GM12878 (cell line): ENCODE results near the gene MEN1. TPM values are rescaled to one million over a fixed set of nuclear protein-coding genes. Genes with fewer than 3 reads are reported as not detected.
A peak's percentile ranks its signal among the peaks of the same experiment; 100 is the strongest.

Experiments
- CEBPB ChIP-seq, 2 experiments: fragments of 150-350 bp in 1 of 2; IDR thresholded peaks; 2 replicates each; pipeline ENCODE4 v1.6.1; 2012 to 2014; ENCODE audit warnings: low read depth in 2 of 2, low read length in 2 of 2, borderline replicate concordance in 1 of 2, inconsistent platforms in 1 of 2
- ESRRA ChIP-seq: IDR thresholded peaks from 2 replicates; pipeline ENCODE4 v1.6.1; 2012; ENCODE audit warnings: mild to moderate bottlenecking, low read length, improper control_type of control experiment
- POLR2A ChIP-seq: IDR thresholded peaks from 2 replicates; pipeline ENCODE4 v1.6.1; 2011; ENCODE audit warnings: low read depth, mild to moderate bottlenecking, low read length
- POLR2AphosphoS2 ChIP-seq: IDR thresholded peaks from 2 replicates; pipeline ENCODE4 v1.6.1; 2011; ENCODE audit warnings: low read depth, mild to moderate bottlenecking, low read length, improper control_type of control experiment, moderate library complexity
- POLR2AphosphoS5 ChIP-seq: IDR thresholded peaks from 2 replicates; pipeline ENCODE4 v1.6.1; 2011; ENCODE audit warnings: mild to moderate bottlenecking, low read length, inconsistent platforms
- RBBP5 ChIP-seq: fragments of 200-600 bp; sonication (generic); conservative IDR thresholded peaks from 2 replicates; pipeline ENCODE4 v1.6.1; 2016
- YY1 ChIP-seq: IDR thresholded peaks from 2 replicates; pipeline ENCODE4 v1.6.1; 2011; ENCODE audit warnings: low read depth, mild to moderate bottlenecking, low read length
- polyA plus RNA-seq, 11 experiments: library from polyadenylated mRNA; depleted of rRNA in 4 of 11; unstranded in 6 of 11; stranded (reverse) in 5 of 11; fragments of >200 nt; fragmentation: Nextera tagmentation in 4 of 11; fragmentation: Illumina TruSeq in 1 of 11; extraction: Ambion mirVana in 4 of 11; extraction: Trizol in 1 of 11; gene quantifications; 1 replicate in 1 of 11; 2 replicates in 10 of 11; pipeline versions ENCODE4 v1.2.1 to v1.2.3, GENCODE V29; 2011 to 2016; ENCODE audit warnings: inconsistent platforms in 2 of 11, missing spikeins in 2 of 11, low read depth in 1 of 11
- total RNA-seq, 4 experiments: library from RNA; depleted of rRNA in 3 of 4; stranded (reverse); fragments of >200 nt in 3 of 4; fragmentation: Illumina TruSeq in 1 of 4; extraction: Trizol in 1 of 4; gene quantifications; 2 replicates each; pipeline versions ENCODE4 v1.2.1 to v1.2.3, GENCODE V29; 2013 to 2021
- TF ChIP-seq, protein P1 (sequence below): IDR thresholded peaks from 2 replicates; pipeline ENCODE4 v1.6.1; 2012; ENCODE audit warnings: low read depth, low read length, improper control_type of control experiment
- TF ChIP-seq, protein P2 (sequence below): IDR thresholded peaks from 2 replicates; pipeline ENCODE4 v1.6.1; 2012; ENCODE audit warnings: mild to moderate bottlenecking, low read depth, low read length
- TF ChIP-seq, protein P3 (sequence below): IDR thresholded peaks from 2 replicates; pipeline ENCODE4 v1.6.1; 2012; ENCODE audit warnings: improper control_type of control experiment, low read depth, low read length; ENCODE audit not compliant: insufficient replicate concordance

MEN1 gene
- total and polyA plus RNA-seq, 10 of the 15 experiments (the other 5 are each of a cell fraction or from before 2014, with no cell fraction given), result 2.5 to 39.7 (median 20.7) TPM

DNA sequence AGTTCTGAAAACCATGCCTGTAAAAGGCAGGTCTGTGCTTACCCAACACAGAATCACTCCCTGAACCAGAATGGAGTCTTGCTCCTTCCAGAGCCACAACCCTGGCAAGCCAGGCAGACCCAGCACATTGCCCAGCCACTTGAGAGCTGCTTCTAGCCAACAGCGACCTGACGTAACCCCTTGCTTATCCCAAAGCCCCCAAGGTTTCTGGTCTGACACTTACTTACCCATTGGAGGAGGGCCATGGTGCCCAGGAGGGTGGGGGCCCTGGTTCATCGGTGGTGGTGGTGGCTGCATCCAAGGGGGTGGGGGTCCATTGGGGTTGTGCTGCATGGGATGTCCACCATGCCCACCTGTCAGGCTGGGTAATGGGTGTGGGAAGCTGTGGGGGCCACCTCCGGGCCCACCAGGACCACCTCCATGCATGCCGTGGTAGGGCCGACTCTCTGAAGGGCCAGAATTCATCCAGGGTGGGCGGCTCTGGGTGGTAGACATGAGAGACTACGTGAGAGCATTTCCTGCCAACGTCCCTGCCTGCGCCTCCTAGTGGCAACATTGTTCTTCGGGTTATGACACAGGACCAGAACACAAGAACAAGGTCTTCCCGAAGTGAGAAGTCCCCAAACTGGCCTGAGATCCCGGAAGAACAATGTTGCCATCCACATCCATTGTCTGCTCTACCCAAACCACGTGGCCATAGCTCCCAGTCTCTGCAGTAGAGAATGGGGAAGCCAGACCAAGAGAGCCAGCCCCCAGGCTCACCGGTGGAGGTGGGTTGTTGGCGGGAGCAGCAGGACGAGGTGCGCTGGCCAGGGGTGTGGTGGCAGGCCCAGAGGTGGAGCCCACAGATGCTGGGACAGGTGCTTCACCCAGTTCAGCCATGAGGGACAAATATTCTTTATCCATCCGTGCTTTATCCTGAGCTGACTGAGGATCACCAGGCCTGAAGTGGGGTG, 42.7 kb downstream of the MEN1 start (continued):
- TF ChIP-seq, protein P1, sequence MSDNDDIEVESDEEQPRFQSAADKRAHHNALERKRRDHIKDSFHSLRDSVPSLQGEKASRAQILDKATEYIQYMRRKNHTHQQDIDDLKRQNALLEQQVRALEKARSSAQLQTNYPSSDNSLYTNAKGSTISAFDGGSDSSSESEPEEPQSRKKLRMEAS, result no peak
- TF ChIP-seq, protein P2, sequence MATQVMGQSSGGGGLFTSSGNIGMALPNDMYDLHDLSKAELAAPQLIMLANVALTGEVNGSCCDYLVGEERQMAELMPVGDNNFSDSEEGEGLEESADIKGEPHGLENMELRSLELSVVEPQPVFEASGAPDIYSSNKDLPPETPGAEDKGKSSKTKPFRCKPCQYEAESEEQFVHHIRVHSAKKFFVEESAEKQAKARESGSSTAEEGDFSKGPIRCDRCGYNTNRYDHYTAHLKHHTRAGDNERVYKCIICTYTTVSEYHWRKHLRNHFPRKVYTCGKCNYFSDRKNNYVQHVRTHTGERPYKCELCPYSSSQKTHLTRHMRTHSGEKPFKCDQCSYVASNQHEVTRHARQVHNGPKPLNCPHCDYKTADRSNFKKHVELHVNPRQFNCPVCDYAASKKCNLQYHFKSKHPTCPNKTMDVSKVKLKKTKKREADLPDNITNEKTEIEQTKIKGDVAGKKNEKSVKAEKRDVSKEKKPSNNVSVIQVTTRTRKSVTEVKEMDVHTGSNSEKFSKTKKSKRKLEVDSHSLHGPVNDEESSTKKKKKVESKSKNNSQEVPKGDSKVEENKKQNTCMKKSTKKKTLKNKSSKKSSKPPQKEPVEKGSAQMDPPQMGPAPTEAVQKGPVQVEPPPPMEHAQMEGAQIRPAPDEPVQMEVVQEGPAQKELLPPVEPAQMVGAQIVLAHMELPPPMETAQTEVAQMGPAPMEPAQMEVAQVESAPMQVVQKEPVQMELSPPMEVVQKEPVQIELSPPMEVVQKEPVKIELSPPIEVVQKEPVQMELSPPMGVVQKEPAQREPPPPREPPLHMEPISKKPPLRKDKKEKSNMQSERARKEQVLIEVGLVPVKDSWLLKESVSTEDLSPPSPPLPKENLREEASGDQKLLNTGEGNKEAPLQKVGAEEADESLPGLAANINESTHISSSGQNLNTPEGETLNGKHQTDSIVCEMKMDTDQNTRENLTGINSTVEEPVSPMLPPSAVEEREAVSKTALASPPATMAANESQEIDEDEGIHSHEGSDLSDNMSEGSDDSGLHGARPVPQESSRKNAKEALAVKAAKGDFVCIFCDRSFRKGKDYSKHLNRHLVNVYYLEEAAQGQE, result no peak
- TF ChIP-seq POLR2A, result peak; percentile 70
- no peak for TF ChIP-seq ESRRA
- no peak for TF ChIP-seq RBBP5
- TF ChIP-seq CEBPB (IDR thresholded peaks at IDR 0.05; ENCODE audit: borderline replicate concordance in 1 of 2, low read depth in 2 of 2, low read length in 2 of 2), result no peak
- TF ChIP-seq, protein P3, sequence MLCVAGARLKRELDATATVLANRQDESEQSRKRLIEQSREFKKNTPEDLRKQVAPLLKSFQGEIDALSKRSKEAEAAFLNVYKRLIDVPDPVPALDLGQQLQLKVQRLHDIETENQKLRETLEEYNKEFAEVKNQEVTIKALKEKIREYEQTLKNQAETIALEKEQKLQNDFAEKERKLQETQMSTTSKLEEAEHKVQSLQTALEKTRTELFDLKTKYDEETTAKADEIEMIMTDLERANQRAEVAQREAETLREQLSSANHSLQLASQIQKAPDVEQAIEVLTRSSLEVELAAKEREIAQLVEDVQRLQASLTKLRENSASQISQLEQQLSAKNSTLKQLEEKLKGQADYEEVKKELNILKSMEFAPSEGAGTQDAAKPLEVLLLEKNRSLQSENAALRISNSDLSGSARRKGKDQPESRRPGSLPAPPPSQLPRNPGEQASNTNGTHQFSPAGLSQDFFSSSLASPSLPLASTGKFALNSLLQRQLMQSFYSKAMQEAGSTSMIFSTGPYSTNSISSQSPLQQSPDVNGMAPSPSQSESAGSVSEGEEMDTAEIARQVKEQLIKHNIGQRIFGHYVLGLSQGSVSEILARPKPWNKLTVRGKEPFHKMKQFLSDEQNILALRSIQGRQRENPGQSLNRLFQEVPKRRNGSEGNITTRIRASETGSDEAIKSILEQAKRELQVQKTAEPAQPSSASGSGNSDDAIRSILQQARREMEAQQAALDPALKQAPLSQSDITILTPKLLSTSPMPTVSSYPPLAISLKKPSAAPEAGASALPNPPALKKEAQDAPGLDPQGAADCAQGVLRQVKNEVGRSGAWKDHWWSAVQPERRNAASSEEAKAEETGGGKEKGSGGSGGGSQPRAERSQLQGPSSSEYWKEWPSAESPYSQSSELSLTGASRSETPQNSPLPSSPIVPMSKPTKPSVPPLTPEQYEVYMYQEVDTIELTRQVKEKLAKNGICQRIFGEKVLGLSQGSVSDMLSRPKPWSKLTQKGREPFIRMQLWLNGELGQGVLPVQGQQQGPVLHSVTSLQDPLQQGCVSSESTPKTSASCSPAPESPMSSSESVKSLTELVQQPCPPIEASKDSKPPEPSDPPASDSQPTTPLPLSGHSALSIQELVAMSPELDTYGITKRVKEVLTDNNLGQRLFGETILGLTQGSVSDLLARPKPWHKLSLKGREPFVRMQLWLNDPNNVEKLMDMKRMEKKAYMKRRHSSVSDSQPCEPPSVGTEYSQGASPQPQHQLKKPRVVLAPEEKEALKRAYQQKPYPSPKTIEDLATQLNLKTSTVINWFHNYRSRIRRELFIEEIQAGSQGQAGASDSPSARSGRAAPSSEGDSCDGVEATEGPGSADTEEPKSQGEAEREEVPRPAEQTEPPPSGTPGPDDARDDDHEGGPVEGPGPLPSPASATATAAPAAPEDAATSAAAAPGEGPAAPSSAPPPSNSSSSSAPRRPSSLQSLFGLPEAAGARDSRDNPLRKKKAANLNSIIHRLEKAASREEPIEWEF, result no peak
- no peak for TF ChIP-seq YY1
- TF ChIP-seq POLR2AphosphoS5, result peak; percentile 75; the same call in 1 of the 2 replicates
- TF ChIP-seq POLR2AphosphoS2, result peak; percentile 43; the same call in 1 of the 2 replicates
- TF ChIP-seq, all 136 proteins: peak for 7
